GM12878 (cell line): ENCODE results near the gene BTF3L4. TPM values are rescaled to one million over a fixed set of nuclear protein-coding genes. Genes with fewer than 3 reads are reported as not detected.

Source experiments
- ATAC-seq: fragments of 200-7000 bp; cut with Tn5 transposase; 3 replicates; pipeline ENCODE4 v1.9.1; 2020; ENCODE audit warnings: mild to moderate bottlenecking, moderate library complexity
- BruUV-seq: library from RNA; stranded (reverse); fragments of 400-500 nt; replicated peaks from 2 replicates; lab custom pipeline; 2021; lab: Mats Ljungman, UMichigan
- CTCF ChIA-PET: fragments of 300-600 bp; sonication (Branson Sonifier 250); formaldehyde crosslinking; extraction: SDS; loops from one replicate; lab custom pipeline; 2021; ENCODE audit warnings: inconsistent platforms; lab: Yijun Ruan, JAX
- POLR2A ChIA-PET: fragments of 350-600 bp; formaldehyde crosslinking; extraction: SDS; loops from one replicate; lab custom pipeline; 2021; ENCODE audit warnings: inconsistent platforms; lab: Charles Lee
- RAD21 ChIA-PET: fragments of 300-600 bp; sonication (Branson Sonifier 250); formaldehyde crosslinking; loops from one replicate; lab custom pipeline; 2023; ENCODE audit warnings: antibody characterized with exemption; ENCODE audit not compliant: unreplicated experiment; lab: Charles Lee
- SMC1A ChIA-PET: fragments of 300-600 bp; sonication (Branson Sonifier 250); formaldehyde crosslinking; loops from one replicate; lab custom pipeline; 2023; ENCODE audit not compliant: unreplicated experiment, uncharacterized antibody; lab: Charles Lee
- DNase-seq: peaks from one replicate; pipeline ENCODE4 v3.0.0-alpha.2; 2011; ENCODE audit warnings: low read depth, low spot score
- FAIRE-seq: peaks from 3 replicates; lab custom pipeline; 2011; peaks lifted over from hg19 to GRCh38; lab: Jason Lieb, UNC
- H2AFZ ChIP-seq: 2 replicates; pipeline ENCODE4 v1.6.0; 2011; ENCODE audit warnings: low read depth, low read length, control low read depth; ENCODE audit not compliant: control insufficient read depth
- H3K27ac ChIP-seq: 2 replicates; pipeline ENCODE4 v1.5.1; 2011; ENCODE audit warnings: control low read depth; ENCODE audit not compliant: control insufficient read depth, insufficient read depth
- H3K27me3 ChIP-seq, 2 experiments: replicated peaks in 1 of 2; 2 replicates each; pipeline versions ENCODE4 v1.6.0 to v1.6.1; 2011; ENCODE audit warnings: low read length in 1 of 2; ENCODE audit not compliant: control insufficient read depth in 2 of 2, insufficient read depth in 2 of 2
- H3K36me3 ChIP-seq, 2 experiments: 2 replicates each; pipeline ENCODE4 v1.5.1; 2011; ENCODE audit warnings: low read length in 1 of 2; ENCODE audit not compliant: control insufficient read depth in 2 of 2, insufficient read depth in 2 of 2
- H3K4me1 ChIP-seq: 2 replicates; pipeline ENCODE4 v1.6.1; 2011; ENCODE audit warnings: mild to moderate bottlenecking, low read length, moderate library complexity, mixed read lengths; ENCODE audit not compliant: control insufficient read depth, insufficient read depth
- H3K4me2 ChIP-seq: 2 replicates; pipeline ENCODE4 v1.6.0; 2011; ENCODE audit warnings: control low read depth; ENCODE audit not compliant: control insufficient read depth, insufficient read depth
- H3K4me3 ChIP-seq: fragments of 200-600 bp; sonication (generic); 2 replicates; pipeline ENCODE4 v1.5.1; 2016
- H3K79me2 ChIP-seq: 2 replicates; pipeline ENCODE4 v1.6.0; 2011; ENCODE audit warnings: low read length; ENCODE audit not compliant: control insufficient read depth, insufficient read depth
- H3K9ac ChIP-seq: 2 replicates; pipeline ENCODE4 v1.8.0; 2011; ENCODE audit warnings: low read length, control low read depth, mixed read lengths; ENCODE audit not compliant: control insufficient read depth, insufficient read depth
- H3K9me3 ChIP-seq: replicated peaks from 3 replicates; pipeline ENCODE4 v1.5.1; 2011; ENCODE audit warnings: mild to moderate bottlenecking, low read length; ENCODE audit not compliant: control insufficient read depth, insufficient read depth
- H4K20me1 ChIP-seq: 2 replicates; pipeline ENCODE4 v1.6.0; 2011; ENCODE audit not compliant: control insufficient read depth, insufficient read depth
- ASH2L ChIP-seq: fragments of 300-600, 200-600 bp; sonication (generic); IDR thresholded peaks from 2 replicates; pipeline ENCODE4 v1.6.1; 2017; ENCODE audit warnings: low read depth, mild to moderate bottlenecking, borderline replicate concordance
- ATF3 ChIP-seq: IDR thresholded peaks from 2 replicates; pipeline ENCODE4 v1.6.1; 2011; ENCODE audit warnings: low read depth, mild to moderate bottlenecking, low read length, moderate library complexity, borderline replicate concordance; ENCODE audit errors: extremely low read depth
- CHD4 ChIP-seq: fragments of 200-600 bp; sonication (generic); IDR thresholded peaks from 2 replicates; pipeline ENCODE4 v1.6.1; 2016; ENCODE audit warnings: mild to moderate bottlenecking
- DPF2 ChIP-seq: fragments of 450-650 bp; IDR thresholded peaks from 2 replicates; pipeline ENCODE4 v1.6.1; 2017; ENCODE audit warnings: mild to moderate bottlenecking
- ESRRA ChIP-seq: IDR thresholded peaks from 2 replicates; pipeline ENCODE4 v1.6.1; 2012; ENCODE audit warnings: mild to moderate bottlenecking, low read length, improper control_type of control experiment
- KDM1A ChIP-seq: fragments of 200-600 bp; sonication (generic); IDR thresholded peaks from 2 replicates; pipeline ENCODE4 v1.6.1; 2016; ENCODE audit warnings: borderline replicate concordance
- MEF2B ChIP-seq: fragments of 450-650 bp; IDR thresholded peaks from 2 replicates; pipeline ENCODE4 v1.6.1; 2018; ENCODE audit warnings: mild to moderate bottlenecking, moderate library complexity; ENCODE audit not compliant: partially characterized antibody, poor library complexity, severe bottlenecking
- MTA2 ChIP-seq: fragments of 450-650 bp; IDR thresholded peaks from 2 replicates; pipeline ENCODE4 v1.6.1; 2016; ENCODE audit warnings: low read depth, mild to moderate bottlenecking, moderate library complexity
- NRF1 ChIP-seq: conservative IDR thresholded peaks from 2 replicates; pipeline ENCODE4 v1.6.1; 2011; ENCODE audit warnings: mild to moderate bottlenecking, low read depth, low read length, improper control_type of control experiment
- PAX5 ChIP-seq: IDR thresholded peaks from 2 replicates; pipeline ENCODE4 v1.6.1; 2011; ENCODE audit warnings: low read depth, low read length, borderline replicate concordance
- SUPT20H ChIP-seq: IDR thresholded peaks from 2 replicates; pipeline ENCODE4 v1.6.1; 2011; ENCODE audit warnings: low read depth, mild to moderate bottlenecking, low read length, moderate library complexity, borderline replicate concordance; ENCODE audit not compliant: control insufficient read depth
- SUZ12 ChIP-seq: fragments of 200-600 bp; sonication (generic); IDR thresholded peaks from one replicate; pipeline ENCODE4 v1.6.1; 2018; ENCODE audit warnings: antibody characterized with exemption, mild to moderate bottlenecking; ENCODE audit not compliant: unreplicated experiment
- TAF1 ChIP-seq: IDR thresholded peaks from 2 replicates; pipeline ENCODE4 v1.6.1; 2011; ENCODE audit warnings: mild to moderate bottlenecking, low read depth, low read length, borderline replicate concordance
- YY1 ChIP-seq: IDR thresholded peaks from 2 replicates; pipeline ENCODE4 v1.6.1; 2011; ENCODE audit warnings: low read depth, mild to moderate bottlenecking, low read length
- whole genome bisulfite sequencing: methylation state at CpG from one replicate; pipeline ENCODE4 v1.1.6; 2016; ENCODE audit warnings: low lambda C conversion rate; ENCODE audit not compliant: insufficient replicate concordance, insufficient coverage; ENCODE audit errors: missing lambda C conversion rate; 5-methylcytosine and 5-hydroxymethylcytosine counted together
- in situ Hi-C: fragments of 300-500 bp; cut with MboI; formaldehyde crosslinking; loops from 9 replicates; pipeline ENCODE4 v1.14.3; 2018; ENCODE audit warnings: mixed read lengths
- intact Hi-C: fragments of 100-400 bp; cut with micrococcal nuclease; formaldehyde crosslinking; loops from one replicate; pipeline ENCODE4 v1.14.2; 2022; ENCODE audit not compliant: unreplicated experiment
- polyA plus RNA-seq, 11 experiments: library from polyadenylated mRNA; depleted of rRNA in 4 of 11; unstranded in 6 of 11; stranded (reverse) in 5 of 11; fragments of >200 nt; fragmentation: Nextera tagmentation in 4 of 11; fragmentation: Illumina TruSeq in 1 of 11; extraction: Ambion mirVana in 4 of 11; extraction: Trizol in 1 of 11; gene quantifications; 1 replicate in 1 of 11; 2 replicates in 10 of 11; pipeline versions ENCODE4 v1.2.1 to v1.2.3, GENCODE V29; 2011 to 2016; ENCODE audit warnings: inconsistent platforms in 2 of 11, missing spikeins in 2 of 11, low read depth in 1 of 11
- total RNA-seq, 4 experiments: library from RNA; depleted of rRNA in 3 of 4; stranded (reverse); fragments of >200 nt in 3 of 4; fragmentation: Illumina TruSeq in 1 of 4; extraction: Trizol in 1 of 4; gene quantifications; 2 replicates each; pipeline versions ENCODE4 v1.2.1 to v1.2.3, GENCODE V29; 2013 to 2021

Gene BTF3L4
- total and polyA plus RNA-seq, 10 of the 15 experiments (the other 5 are each of a cell fraction or from before 2014, with no cell fraction given): 25.0 to 76.9 (median 66.8) TPM

GRCh38 chr1:52119301-52120079 is 63.4 kb downstream of the BTF3L4 start:
- ChIA-PET CTCF (interaction anchor here (0.5 kb wide), 1 partner anchor 212 kb away, joined by 6 read pairs; no protein-coding TSS in a partner anchor), POLR2A (interaction anchor here (0.6 kb wide), 1 partner anchor 167 kb away, joined by 6 read pairs; no protein-coding TSS in a partner anchor), SMC1A (interaction anchor here (0.6 kb wide), 1 partner anchor 295 kb away, joined by 5 read pairs; no protein-coding TSS in a partner anchor), RAD21 (no interaction called here)
- no TSS peak for BruUV-seq
- H2AFZ ChIP-seq: no peak overlapping the region
- H3K79me2 ChIP-seq: no peaks in the 10 kb centered on the region
- ATAC-seq: no peak
- no peak overlapping the region for H3K9ac ChIP-seq
- H3K4me1 ChIP-seq: no peaks in the 10 kb centered on the region; the same call in 1 of the 2 replicates
- no peak overlapping the region for H3K4me3 ChIP-seq
- in situ Hi-C loops (no loop called here), intact Hi-C loops (no loop called here)
- no peak for TF ChIP-seq NRF1
- TF ChIP-seq YY1: no peak
- TF ChIP-seq PAX5: no peak
- TF ChIP-seq MEF2B: no peak
- no peak for TF ChIP-seq SUZ12
- no peaks in the 10 kb centered on the region for H3K9me3 ChIP-seq
- no peaks in the 10 kb centered on the region for H4K20me1 ChIP-seq
- no peaks in the 10 kb centered on the region for H3K27me3 ChIP-seq
- no peak for FAIRE-seq
- no peak for DNase-seq
- H3K4me2 ChIP-seq: no peak overlapping the region
- H3K27ac ChIP-seq: no peak overlapping the region
- 54% methylated on average over 12 of the region's 12 CpGs for WGBS
- no peaks in the 10 kb centered on the region for H3K36me3 ChIP-seq

GRCh38 chr1:52122384-52122783 is 66.3 kb downstream of the BTF3L4 start:
- no TSS peak for BruUV-seq
- ChIA-PET RAD21 (no interaction called here), CTCF (interaction anchor here (0.7 to 1.3 kb wide), 3 partner anchors 16 to 174 kb away, joined by 3 read pairs; no protein-coding TSS in a partner anchor), POLR2A (no interaction called here), SMC1A (interaction anchor here (1.6 kb wide), 1 partner anchor 174 kb away, joined by 4 read pairs; no protein-coding TSS in a partner anchor)
- WGBS: 13% methylated on average over 2 of the region's 2 CpGs
- Histone ChIP-seq H3K79me2 (no peaks in the 10 kb centered on the region), H4K20me1 (no peaks in the 10 kb centered on the region), H3K4me1 (no peaks in the 10 kb centered on the region), H3K4me3 (no peak overlapping the region), H3K9ac (no peak overlapping the region), H2AFZ (no peak overlapping the region), H3K4me2 (no peak overlapping the region), H3K9me3 (no peaks in the 10 kb centered on the region), H3K27me3 (no peaks in the 10 kb centered on the region), H3K27ac (no peak overlapping the region), H3K36me3 (no peaks in the 10 kb centered on the region)
- intact Hi-C loops (no loop called here), in situ Hi-C loops (no loop called here)
- ATAC-seq: no peak
- no peak for DNase-seq
- no peak for FAIRE-seq
- TF ChIP-seq ASH2L (no peak), CHD4 (no peak), TAF1 (no peak), MTA2 (no peak), SUPT20H (no peak), KDM1A (no peak), ESRRA (no peak), ATF3 (no peak), DPF2 (no peak)
